ENCODE measurements around the gene PI4KB. TPM values are rescaled to one million over a fixed set of nuclear protein-coding genes. Genes with fewer than 3 reads are reported as not detected.
A peak's percentile ranks its signal among the peaks of the same experiment; 100 is the strongest.

Gene PI4KB
- total and polyA plus RNA-seq, 9 of the 15 experiments (the other 6 are each of a cell fraction or from before 2014, with no cell fraction given): 3.1 to 65.4 (median 45.1) TPM

DNA sequence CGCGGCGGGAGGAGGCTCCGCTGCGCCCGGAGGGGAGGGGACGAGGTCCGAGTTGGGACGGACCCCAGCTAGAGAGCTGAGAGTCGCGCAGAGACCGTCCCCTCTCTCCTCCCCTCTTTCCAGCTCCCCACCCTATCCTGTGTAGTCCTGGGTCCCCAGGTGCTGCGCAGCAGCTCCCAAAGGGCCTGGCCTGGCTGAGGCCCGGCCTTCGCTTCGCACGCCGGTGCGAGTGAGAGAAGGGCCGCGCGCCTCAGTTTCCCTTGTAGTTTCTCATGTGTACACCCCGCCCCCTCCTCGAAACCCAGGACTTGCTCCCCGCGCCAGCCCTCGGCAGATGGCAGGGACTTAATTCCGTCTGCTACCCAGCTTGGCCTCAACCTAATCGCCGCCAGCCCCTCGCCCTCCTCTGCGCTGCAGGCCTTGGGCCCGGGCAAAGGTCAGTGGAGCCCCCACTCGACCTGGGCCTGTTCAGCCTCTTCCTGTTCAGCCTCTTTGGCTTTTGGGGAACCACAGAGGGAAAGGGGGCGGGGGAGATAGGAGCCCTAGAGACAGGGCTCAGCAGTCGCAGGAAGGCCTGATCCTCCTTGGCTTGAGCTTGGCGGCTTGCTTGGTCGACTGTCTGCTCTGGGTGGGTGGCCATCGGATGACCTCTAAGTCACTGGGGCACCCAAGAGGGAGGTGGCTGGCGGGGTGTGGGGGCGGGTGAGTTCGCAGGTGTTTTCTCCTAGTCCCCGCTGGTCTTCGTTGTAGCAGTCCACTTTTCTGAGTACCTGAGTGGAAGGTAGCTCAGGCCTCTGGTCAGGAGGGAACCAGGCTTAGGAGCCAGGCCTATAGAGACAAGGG, 44.1 kb downstream of the PI4KB start (continued):
- TF ChIP-seq, protein P1, sequence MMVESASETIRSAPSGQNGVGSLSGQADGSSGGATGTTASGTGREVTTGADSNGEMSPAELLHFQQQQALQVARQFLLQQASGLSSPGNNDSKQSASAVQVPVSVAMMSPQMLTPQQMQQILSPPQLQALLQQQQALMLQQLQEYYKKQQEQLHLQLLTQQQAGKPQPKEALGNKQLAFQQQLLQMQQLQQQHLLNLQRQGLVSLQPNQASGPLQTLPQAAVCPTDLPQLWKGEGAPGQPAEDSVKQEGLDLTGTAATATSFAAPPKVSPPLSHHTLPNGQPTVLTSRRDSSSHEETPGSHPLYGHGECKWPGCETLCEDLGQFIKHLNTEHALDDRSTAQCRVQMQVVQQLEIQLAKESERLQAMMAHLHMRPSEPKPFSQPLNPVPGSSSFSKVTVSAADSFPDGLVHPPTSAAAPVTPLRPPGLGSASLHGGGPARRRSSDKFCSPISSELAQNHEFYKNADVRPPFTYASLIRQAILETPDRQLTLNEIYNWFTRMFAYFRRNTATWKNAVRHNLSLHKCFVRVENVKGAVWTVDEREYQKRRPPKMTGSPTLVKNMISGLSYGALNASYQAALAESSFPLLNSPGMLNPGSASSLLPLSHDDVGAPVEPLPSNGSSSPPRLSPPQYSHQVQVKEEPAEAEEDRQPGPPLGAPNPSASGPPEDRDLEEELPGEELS (CRISPR knock-in tag; IDR thresholded peaks at IDR 0.05; ENCODE audit: borderline replicate concordance): no peak
- TF ChIP-seq NR1H2 (CRISPR knock-in tag; IDR thresholded peaks at IDR 0.05): no peak
- TF ChIP-seq KLF10 (CRISPR knock-in tag; IDR thresholded peaks at IDR 0.05): no peak
- TF ChIP-seq HMGN3 (IDR thresholded peaks at IDR 0.05; ENCODE audit: borderline replicate concordance, extremely low read depth, insufficient read length, low read depth, low read length): no peak
- TF ChIP-seq ZNF79 (CRISPR knock-in tag; IDR thresholded peaks at IDR 0.05; ENCODE audit: low read depth): no peak
- TF ChIP-seq TSC22D4 (tag; IDR thresholded peaks at IDR 0.05): no peak
- TF ChIP-seq ZNF23 (CRISPR knock-in tag; IDR thresholded peaks at IDR 0.05): no peak
- no peak for TF ChIP-seq ZKSCAN1 (IDR thresholded peaks at IDR 0.05; ENCODE audit: low read depth, low read length)
- TF ChIP-seq MYC (IDR thresholded peaks at IDR 0.05; ENCODE audit: low read depth, low read length): no peak
- TF ChIP-seq MYC (CRISPR knock-in tag; IDR thresholded peaks at IDR 0.05; ENCODE audit: borderline replicate concordance, low read depth): peak; percentile 21; the same call in 1 of the 2 replicates
- no peak for TF ChIP-seq ZNF165 (CRISPR knock-in tag; IDR thresholded peaks at IDR 0.05; ENCODE audit: borderline replicate concordance)
- TF ChIP-seq PHF20 (IDR thresholded peaks at IDR 0.05; ENCODE audit: partially characterized antibody): no peak
- TF ChIP-seq, protein P2, sequence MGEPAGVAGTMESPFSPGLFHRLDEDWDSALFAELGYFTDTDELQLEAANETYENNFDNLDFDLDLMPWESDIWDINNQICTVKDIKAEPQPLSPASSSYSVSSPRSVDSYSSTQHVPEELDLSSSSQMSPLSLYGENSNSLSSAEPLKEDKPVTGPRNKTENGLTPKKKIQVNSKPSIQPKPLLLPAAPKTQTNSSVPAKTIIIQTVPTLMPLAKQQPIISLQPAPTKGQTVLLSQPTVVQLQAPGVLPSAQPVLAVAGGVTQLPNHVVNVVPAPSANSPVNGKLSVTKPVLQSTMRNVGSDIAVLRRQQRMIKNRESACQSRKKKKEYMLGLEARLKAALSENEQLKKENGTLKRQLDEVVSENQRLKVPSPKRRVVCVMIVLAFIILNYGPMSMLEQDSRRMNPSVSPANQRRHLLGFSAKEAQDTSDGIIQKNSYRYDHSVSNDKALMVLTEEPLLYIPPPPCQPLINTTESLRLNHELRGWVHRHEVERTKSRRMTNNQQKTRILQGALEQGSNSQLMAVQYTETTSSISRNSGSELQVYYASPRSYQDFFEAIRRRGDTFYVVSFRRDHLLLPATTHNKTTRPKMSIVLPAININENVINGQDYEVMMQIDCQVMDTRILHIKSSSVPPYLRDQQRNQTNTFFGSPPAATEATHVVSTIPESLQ (CRISPR knock-in tag; IDR thresholded peaks at IDR 0.05): no peak
- TF ChIP-seq ZEB2 (IDR thresholded peaks at IDR 0.05): no peak
- TF ChIP-seq ETS2 (tag; IDR thresholded peaks at IDR 0.05; ENCODE audit: borderline replicate concordance, poor library complexity, severe bottlenecking): no peak
- no peak for TF ChIP-seq HNRNPUL1 (IDR thresholded peaks at IDR 0.05; ENCODE audit: low read length)
- TF ChIP-seq, protein P3, sequence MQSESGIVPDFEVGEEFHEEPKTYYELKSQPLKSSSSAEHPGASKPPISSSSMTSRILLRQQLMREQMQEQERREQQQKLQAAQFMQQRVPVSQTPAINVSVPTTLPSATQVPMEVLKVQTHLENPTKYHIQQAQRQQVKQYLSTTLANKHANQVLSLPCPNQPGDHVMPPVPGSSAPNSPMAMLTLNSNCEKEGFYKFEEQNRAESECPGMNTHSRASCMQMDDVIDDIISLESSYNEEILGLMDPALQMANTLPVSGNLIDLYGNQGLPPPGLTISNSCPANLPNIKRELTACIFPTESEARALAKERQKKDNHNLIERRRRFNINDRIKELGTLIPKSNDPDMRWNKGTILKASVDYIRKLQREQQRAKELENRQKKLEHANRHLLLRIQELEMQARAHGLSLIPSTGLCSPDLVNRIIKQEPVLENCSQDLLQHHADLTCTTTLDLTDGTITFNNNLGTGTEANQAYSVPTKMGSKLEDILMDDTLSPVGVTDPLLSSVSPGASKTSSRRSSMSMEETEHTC (IDR thresholded peaks at IDR 0.05): no peak
- TF ChIP-seq, protein P4, sequence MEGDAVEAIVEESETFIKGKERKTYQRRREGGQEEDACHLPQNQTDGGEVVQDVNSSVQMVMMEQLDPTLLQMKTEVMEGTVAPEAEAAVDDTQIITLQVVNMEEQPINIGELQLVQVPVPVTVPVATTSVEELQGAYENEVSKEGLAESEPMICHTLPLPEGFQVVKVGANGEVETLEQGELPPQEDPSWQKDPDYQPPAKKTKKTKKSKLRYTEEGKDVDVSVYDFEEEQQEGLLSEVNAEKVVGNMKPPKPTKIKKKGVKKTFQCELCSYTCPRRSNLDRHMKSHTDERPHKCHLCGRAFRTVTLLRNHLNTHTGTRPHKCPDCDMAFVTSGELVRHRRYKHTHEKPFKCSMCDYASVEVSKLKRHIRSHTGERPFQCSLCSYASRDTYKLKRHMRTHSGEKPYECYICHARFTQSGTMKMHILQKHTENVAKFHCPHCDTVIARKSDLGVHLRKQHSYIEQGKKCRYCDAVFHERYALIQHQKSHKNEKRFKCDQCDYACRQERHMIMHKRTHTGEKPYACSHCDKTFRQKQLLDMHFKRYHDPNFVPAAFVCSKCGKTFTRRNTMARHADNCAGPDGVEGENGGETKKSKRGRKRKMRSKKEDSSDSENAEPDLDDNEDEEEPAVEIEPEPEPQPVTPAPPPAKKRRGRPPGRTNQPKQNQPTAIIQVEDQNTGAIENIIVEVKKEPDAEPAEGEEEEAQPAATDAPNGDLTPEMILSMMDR (IDR thresholded peaks at IDR 0.05 in 2 of 3, conservative IDR thresholded peaks at IDR 0.05 in 1 of 3; ENCODE audit: insufficient read depth in 2 of 3, low read depth in 1 of 3, low read length in 3 of 3): no peak
- TF ChIP-seq L3MBTL2 (IDR thresholded peaks at IDR 0.05): no peak
- TF ChIP-seq RFX7 (CRISPR knock-in tag; IDR thresholded peaks at IDR 0.05): no peak
- TF ChIP-seq MBD2 (IDR thresholded peaks at IDR 0.05; ENCODE audit: borderline replicate concordance, low read depth): no peak
